Measurements from ENCODE around the gene MXRA8.

MXRA8 gene

GRCh38 chr1:1367315-1367714, 9.0 kb upstream of the MXRA8 start:
- no peak for DNase-seq (ENCODE audit: low read depth in 2 of 2)

DNA sequence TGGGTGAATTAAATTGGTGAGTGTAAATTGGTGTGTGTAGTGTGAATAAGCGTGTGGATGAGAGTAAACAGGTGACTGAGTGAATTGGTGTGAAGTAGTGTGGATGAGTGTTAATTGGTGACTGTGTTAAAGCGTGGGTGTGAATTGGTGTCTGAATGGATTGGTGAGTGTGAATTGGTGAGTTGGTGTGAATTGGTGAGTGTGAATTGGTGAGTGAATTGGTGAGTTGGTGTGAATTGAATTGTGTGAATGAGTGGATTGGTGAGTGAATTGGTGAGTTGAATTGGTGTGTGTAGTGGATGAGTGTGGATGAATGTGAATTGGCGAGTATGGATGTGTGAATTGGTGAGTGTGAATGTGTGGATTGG, 8.3 kb upstream of the MXRA8 start:
- no peak for DNase-seq (ENCODE audit: low read depth in 2 of 2)

DNA sequence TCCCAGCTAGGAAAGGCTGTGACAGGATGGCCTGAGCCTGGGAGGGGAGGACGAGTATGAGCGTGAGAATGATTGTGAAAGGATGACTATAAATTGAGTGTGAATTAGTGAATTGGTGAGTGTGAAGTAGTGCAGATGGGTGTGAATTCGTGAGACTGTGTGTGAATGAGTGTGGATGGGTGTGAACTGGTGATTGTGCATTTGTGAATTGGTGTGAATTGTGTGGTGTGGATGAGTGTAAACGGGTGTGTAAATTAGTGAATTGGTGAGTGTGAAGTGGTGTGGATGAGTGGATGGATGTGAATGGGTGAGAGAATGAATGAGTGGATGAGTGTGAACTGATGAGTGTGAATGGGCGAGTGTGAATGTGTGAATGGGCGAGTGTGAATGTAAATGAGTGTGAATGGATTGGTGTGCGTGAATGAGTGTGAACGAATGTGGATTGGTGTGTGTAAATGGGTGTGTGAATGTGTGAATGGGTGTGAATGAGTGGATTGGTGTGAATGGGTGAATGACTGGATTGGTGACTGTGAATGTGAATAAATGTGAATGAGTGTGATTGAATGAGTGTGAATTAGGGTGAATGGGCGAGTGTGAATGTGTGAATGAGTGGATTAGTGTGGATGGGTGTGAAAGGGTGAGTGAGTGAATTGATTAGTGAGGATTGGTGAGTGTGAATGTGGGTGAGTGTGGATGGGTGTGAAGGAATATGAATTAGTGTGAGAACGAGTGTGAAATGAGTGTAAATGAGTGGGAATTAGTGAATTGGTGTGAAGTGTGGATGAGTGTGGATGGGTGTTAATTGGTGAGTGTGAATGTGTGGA, 7.7 kb upstream of the MXRA8 start:
- DNase-seq (ENCODE audit: low read depth in 2 of 2), result no peak

DNA sequence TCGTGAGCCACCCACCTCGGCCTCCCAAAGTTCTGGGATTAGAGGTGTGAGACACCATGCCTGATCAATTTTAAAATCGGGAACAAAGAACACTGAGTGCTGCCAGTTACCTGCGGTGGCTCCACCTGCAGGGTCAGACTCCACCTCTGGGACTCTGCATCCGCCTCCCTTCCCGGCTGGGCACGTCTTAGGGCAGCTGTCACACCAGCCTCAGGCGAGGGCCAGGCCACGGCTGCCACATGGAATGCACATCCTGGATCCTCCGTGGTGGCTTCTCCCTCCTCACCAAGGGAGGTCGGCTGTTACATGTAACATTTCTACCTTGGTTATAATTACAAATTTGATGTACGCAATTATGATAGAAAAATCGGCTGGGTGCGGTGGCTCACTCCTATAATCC, 5.9 kb upstream of the MXRA8 start:
- no peak for DNase-seq (ENCODE audit: low read depth in 2 of 2)

DNA sequence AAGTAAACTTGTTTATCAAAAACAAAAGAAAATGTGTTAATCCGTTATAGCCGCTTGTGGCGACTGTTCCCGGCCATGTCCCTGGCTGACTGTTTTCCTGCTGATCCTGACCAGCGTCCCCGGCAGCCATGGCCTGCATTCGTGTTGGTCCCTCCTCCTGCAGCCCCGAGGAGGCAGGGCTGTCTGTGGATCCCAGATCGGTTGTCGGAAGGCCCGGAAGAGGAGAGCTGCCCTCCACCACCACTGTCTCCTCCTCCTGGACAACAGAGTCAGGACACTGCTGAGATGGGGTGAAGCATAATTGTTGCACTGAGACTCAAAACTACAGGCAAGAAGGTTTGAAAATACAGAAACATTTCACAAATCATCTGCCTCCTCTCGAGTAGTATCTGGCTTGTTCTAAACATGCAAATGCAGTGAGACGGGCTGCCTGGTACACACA, 3.6 kb upstream of the MXRA8 start:
- no peak for DNase-seq (ENCODE audit: low read depth in 2 of 2)

GRCh38 chr1:1361233-1361981, 3.1 kb upstream of the MXRA8 start:
- no peak for DNase-seq (ENCODE audit: low read depth in 2 of 2)

- no peak for DNase-seq (ENCODE audit: low read depth in 2 of 2)
These were observed 2.3 kb upstream of the MXRA8 start for GRCh38 chr1:1360506-1361169.

DNA sequence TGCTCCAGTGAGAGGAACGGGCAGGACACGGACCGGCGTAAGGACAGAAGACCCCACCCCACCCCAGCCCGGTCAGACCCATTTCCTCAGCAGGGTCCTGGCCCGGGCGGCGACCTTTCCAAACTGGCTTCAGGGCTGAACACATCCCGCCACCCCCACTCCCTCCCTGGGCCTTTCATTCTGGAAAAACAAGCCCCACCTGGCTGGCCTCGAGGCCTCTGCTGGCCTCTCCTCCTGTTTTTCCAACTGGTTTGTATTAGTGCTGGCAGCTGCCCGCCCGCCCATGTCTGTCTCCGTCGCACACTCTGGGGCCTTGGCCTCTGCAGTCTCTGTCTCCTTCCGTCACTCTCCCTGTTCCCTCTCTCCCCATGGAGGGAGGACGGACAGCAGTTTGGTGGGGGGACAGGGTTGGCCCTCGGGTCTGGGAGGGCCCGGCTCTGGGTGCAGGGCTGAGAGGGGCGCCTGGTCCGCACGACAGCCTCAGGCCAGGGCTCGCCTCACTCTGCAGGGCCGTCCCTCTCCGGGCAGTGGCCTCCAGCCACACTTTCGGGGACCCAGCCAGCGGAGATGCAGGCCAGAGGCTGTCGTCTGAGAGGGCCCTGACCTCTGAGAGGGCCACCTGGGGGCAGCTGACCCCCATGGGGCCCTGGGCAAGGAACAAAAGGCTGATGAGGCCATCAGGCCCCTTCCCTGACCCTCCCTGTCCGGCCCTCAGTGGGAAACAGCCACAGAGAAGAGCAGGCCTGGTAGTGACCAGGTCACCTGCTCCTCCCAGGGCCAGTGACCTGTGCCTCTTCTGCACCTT, 1.5 kb upstream of the MXRA8 start:
- DNase-seq (ENCODE audit: low read depth in 2 of 2), result no peak

- no peak for DNase-seq (ENCODE audit: low read depth in 2 of 2)
These were observed 931 bp upstream of the MXRA8 start for GRCh38 chr1:1359308-1359663.

DNA sequence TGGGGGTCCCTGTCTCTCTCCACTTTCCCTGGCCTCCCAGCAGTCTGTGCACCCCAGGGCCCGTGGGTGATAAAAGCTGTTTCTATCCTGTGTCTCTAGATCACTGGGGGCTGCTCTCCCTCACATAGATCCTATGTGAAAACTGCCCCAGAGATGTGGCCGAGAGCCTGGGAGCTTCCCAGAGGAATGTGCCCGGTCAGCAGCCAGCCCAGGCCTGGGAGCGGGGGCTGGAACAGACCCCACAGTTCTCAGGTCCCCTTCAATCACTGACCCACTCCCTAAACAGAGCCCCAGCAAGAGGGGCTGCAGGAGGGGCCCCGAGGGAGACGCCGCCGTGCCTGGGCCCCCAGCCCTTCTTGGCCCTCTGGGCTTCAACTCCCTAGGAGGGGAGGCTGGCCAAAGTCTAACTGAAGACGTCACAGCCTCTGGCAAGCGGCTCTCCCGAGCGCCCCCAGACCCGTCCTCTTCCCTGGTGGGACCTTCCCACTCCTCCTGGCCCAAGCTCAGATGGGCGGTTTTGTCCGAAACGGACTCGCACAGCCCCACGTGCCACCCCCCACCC, 403 bp downstream of the MXRA8 start:
- DNase-seq (ENCODE audit: low read depth in 2 of 2), result no peak

DNA sequence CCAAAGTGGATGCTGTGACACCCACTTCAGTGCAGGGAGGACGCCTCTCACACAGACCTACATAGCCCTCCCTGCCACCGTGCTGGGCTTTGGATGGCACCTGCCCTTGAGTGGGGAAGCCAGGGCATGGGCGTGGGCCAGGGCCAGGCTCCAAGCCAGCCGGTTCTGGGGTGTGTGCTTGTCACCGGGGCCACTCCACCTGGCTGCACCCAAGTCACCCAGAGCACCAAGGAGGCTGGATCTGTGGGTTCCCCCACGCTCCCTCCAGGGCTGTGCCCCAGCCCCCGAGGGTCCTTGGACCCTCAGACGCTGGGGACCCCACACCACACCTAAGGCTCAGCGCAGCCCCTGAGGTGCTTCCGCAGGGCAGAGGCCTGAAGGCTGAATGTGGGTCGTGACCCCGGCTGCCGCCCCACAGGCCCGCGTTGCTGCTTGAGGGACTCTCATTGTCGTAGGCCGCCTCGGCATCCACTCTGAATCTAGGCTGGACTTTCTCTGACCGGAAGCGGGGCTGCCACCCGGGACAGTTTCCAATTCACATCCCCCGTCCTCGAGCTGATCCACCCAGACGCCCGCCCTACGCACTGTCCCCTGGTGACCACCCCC, 1.5 kb downstream of the MXRA8 start:
- no peak for DNase-seq (ENCODE audit: low read depth in 2 of 2)

- no peak for DNase-seq (ENCODE audit: low read depth in 2 of 2)
These were observed 2.1 kb downstream of the MXRA8 start for GRCh38 chr1:1356166-1356795.

DNA sequence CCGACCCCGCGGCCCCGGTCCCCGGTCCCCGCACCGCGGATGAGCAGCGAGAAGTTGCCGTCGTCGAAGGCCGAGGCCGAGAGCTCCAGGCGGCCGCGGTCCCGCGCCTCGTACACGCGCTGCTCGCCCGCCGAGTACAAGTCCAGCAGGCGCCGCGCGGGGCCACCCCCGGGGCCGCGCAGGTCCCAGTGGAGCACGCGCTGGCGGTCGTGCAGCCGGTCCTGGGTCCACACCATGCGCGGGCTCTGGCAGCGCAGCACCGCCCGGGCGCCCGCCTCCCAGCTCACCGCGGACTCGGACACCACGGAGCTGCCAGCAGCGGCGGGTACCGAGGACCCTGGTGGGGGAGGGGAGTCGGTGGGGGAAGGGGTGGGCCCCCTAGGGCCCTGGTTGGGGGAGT, 2.9 kb downstream of the MXRA8 start:
- DNase-seq (ENCODE audit: low read depth in 2 of 2), result no peak

DNA sequence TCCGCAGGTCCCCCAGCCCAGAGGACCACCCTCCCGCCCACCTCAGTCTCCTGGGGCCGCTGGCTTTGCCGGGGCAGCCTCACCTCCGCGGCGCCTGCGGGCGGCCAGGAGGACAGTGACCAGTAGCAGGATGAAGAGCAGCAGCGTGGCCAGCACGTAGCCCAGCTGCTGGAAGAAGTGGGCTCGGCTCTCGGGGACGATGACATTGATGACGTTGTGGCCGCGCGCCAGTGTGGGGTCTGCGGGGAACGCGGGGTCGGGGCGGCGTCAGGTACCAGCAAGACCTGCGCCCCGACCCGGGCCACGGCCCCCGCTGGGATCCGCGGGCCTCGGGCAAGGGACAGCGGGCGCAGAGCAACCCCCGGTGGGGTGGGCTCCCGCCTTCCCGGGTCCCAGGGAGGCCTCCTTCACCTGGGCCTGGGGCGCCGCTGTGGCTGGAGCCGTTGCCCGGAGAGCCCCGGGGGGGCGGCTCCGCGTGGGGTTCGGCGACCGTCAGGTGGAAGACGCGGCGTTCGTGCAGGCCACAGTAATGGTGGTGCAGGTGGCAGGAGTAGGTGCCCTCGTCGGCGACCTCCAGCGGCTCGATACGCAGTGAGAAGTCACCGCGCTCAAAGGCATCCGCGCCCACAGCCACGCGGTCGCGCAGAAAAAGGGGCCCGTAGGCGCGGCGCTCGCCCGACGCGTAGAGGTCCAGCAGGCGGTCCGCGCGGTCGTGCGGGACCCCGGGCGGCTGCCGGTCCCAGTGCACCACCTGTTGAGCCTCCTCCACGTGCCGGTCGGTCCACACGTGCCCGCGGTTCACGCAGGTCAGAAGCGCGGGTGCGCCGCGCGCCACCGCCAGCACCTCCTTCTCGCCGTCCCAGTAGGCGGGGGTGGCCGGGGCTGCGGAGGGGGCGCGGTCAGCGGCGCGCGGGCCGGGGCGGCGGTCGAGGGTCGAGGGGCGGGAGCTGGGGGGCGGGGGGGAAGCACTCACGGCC, 3.8 kb downstream of the MXRA8 start:
- DNase-seq (ENCODE audit: low read depth in 2 of 2), result no peak

DNA sequence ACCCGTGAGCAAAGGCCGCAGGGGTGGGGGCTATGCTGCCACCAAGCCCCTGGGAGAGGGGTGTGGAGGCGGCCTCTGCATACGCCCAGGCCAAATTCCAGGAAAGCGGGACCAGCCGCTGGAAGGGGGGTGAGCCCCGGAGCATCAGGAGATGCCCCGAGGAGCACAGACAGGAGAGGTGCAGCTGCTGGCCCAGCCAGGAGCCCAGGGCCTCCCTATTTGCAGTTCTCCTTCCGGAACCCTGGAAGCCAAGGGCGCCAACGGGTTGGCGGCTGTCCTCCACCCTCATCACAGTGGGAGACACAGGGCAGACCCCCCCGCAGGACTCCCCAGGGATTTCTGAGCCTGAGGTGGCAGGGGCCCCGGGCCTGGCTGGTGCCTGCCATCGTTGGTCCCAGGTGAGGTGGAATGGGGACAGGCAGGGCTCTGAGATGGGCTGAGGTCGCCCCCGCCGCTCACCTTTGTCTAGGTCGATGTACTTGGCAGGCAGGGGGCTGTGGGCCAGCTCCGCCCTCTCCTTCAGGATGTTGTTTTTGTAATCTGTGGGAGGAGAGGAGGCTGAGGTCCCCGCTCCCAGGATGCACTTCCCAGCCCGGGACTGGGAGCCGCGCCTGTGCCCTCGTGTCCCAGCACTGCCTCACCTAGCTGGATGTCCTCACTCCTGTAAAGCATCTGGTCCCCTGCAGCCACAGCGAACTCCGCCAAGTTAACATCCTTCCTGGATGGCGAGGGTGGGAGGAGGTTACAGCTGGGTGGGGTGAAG, 4.8 kb downstream of the MXRA8 start:
- DNase-seq (ENCODE audit: low read depth in 2 of 2), result no peak

DNA sequence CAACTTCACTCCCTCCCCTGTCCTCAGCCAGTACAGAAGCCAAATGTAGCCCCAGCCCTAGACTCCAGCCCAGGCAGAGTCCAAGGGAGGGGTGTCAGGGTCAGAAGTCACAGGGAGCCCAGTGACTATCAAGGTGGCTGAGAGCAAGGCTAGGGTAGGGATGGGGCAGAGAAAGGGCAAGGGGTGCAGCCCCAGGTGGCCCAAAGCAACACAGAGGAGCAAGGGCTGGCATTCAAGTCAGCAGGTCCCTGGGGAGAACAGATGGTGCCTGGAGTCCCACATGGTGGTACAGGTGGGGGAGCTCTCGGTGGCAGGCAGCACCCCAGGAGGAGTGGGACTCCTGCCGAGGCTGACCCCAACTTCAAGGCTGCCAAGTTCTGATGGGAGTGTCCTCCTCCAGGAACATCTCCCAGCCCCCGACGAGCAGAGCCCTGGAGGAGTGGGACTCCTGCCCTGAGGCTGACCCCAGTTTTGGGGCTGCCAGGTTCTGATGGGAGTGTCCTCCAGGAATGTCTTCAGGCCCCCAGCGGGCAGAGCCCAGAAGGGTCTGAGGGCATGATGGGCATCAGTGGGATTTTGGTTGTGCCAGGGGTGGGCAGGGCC, 5.5 kb downstream of the MXRA8 start:
- DNase-seq (ENCODE audit: low read depth in 2 of 2), result no peak

DNA sequence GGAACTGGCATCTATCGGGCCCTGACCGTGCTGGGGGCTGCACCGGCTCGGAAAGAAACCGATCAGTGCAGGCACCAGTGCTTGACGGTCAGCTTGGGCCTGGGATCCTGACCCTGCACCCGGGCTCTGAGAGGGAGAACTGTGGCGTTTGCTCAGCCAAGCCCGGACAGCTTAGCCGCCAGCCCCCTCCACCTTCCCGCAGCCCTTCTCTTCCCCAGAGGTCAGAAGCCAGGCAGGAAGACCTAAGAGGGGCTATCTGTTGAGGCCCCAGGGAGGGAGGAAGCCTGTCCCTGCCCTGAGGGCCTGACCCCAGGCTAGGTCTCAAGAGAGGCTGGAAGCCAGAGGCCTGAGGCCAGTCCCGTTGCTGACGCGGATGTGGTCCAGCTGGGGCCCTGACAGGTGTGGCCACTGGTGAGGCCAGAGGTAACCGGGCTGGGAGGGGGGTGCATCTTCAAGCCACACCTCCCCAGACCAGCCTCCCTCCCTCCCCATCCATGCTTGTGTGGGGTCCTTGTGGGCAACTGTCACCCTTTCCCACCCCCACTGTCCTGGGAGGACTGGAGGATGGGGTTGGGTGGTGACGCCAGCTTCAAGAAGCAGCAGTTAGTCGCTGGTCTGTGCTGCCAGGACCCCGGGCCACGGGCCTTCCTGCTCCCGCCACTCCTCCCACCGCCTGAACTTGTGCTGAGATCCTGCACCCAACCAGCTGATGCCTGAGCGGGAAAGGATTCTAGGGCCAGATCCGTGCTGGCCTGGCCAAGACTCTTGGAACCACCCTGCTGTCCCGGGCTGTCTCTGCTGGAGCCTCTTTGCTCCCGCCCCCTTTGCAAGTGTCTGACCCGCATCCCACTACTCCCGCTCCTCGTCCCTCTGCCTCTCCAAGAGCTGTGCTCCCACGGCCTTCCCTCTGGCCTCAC, 6.6 kb downstream of the MXRA8 start:
- DNase-seq (ENCODE audit: low read depth in 2 of 2), result no peak
